GM18951 (cell line): ENCODE measurements around the gene ERCC2.

Experiments used
- POLR2A ChIP-seq: IDR thresholded peaks from 4 replicates; pipeline ENCODE4 v1.6.1; 2011; ENCODE audit warnings: mild to moderate bottlenecking; ENCODE audit not compliant: insufficient read length, insufficient read depth; ENCODE audit errors: extremely low read depth
- in situ Hi-C: fragments of 300-500 bp; cut with MboI; formaldehyde crosslinking; loops from one replicate; pipeline ENCODE4 v1.12.0; 2022; ENCODE audit warnings: low sequenced_read_pairs, mixed read lengths, inconsistent platforms; ENCODE audit not compliant: unreplicated experiment

ERCC2 gene

DNA sequence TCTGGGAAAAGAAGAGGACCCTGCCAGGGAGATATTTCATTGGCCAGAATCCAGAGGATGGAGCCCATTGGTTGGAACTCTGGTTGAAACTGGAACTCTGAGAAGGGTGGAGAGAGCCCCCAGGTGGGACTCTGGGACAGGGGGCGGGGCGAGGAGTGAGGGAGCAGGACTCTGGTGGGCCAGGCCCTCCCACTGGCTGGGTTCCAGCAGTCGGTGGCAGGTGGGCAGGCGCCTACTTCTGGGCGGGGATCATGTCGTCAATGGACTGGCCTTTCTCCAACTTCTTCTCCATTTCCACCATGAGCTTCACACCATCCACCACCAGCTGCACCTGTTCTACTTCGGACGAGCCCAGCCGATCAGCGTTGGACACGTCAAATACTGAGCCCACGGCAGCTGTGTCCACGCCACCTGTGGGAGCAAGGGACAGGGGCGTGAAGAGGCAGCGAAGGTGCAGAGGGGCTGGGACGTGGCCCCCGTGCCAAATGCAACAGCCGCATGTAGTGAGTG lies 63.8 kb downstream of the ERCC2 start:
- no peak for TF ChIP-seq POLR2A
- in situ Hi-C loops, result no loop called here

DNA sequence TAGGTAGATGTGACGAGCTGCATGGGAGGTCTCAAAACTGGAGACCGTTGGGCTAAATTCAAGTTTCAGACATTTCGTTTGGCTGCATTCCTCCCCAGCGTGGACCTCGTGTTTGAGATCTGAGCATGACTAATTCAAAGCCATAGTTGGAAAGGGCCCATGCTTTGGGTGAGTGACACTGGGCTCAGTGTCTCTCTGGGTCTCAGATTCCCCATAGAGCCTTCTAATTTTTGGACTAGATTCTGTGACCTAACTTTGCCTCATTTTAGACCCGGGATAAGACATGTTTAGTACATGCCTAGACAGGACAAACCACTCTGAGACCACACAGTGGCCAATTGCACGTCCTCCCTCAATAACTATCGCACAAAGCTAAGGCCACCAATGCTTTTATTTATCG lies 64.3 kb downstream of the ERCC2 start:
- TF ChIP-seq POLR2A, result no peak
- in situ Hi-C loops, result no loop called here

- in situ Hi-C loops, result no loop called here
- TF ChIP-seq POLR2A, result no peak
These were observed 65.0 kb downstream of the ERCC2 start for GRCh38 chr19:45305421-45305820.

DNA sequence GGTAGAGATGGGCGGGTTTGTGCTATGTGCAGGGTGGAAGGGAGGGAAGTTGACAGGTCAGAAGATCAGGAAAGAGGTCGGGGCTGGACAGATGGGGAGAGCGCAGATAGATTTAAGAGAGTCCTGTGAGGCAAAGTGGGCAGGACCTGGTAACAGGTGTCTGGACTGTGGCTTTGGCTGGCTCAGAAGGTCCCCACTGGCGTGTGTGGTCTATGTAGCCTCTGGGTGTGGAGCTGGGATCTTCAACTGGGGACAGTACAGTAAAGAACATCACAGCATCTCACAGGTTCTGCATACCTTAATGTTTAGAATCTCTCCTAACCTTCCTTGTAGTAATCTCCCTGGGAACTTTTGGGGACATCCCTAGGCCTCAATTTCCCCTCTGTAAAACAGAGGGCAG lies 65.4 kb downstream of the ERCC2 start:
- no peak for TF ChIP-seq POLR2A
- in situ Hi-C loops, result no loop called here

- TF ChIP-seq POLR2A, result no peak
- in situ Hi-C loops, result no loop called here
These were observed 66.0 kb downstream of the ERCC2 start for GRCh38 chr19:45304141-45304926.

- TF ChIP-seq POLR2A, result no peak
- in situ Hi-C loops, result no loop called here
These were observed 66.9 kb downstream of the ERCC2 start for GRCh38 chr19:45303269-45304060.

DNA sequence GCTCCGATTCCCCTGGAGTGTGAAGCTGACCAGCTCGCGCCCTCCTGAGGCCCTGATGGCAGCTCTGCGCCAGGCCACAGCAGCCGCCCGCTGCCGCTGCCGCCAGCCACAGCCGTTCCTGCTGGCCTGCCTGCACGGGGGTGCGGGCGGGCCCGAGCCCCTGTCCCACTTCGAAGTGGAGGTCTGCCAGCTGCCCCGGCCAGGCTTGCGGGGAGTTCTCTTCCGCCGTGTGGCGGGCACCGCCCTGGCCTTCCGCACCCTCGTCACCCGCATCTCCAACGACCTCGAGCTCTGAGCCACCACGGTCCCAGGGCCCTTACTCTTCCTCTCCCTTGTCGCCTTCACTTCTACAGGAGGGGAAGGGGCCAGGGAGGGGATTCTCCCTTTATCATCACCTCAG lies 68.0 kb downstream of the ERCC2 start:
- in situ Hi-C loops, result no loop called here
- no peak for TF ChIP-seq POLR2A
